Measurements from ENCODE around the gene CAT. TPM values are rescaled to one million over a fixed set of nuclear protein-coding genes. Genes with fewer than 3 reads are reported as not detected.

CAT gene
- total and polyA plus RNA-seq, 5 donors from 2014 or later, result 26.8 to 119 (median 90.6) TPM

- H3K27ac ChIP-seq (ENCODE audit: insufficient read depth, low read length, poor library complexity, severe bottlenecking), result peak overlapping the region; percentile 83
- peak overlapping the region; percentile 93 for H3K4me3 ChIP-seq (ENCODE audit: low read depth, low read length)
- H3K36me3 ChIP-seq (ENCODE audit: control insufficient read depth, insufficient read depth, low read length), result no peaks in the 10 kb centered on the region
- no peak for DNase-seq
- no peaks in the 10 kb centered on the region for H3K9me3 ChIP-seq (ENCODE audit: control insufficient read depth in 2 of 2, low read length in 2 of 2)
- no peaks in the 10 kb centered on the region for H3K27me3 ChIP-seq (ENCODE audit: control insufficient read depth, insufficient read depth, low read length)
- peaks cover 29 to 55% (median 42%) of the 10 kb centered on the region in 4 donors for H3K4me1 Mint-ChIP-seq
- H3K4me1 ChIP-seq (ENCODE audit: control insufficient read depth, insufficient read depth, low read length, poor library complexity, severe bottlenecking), result peaks cover 25% of the 10 kb centered on the region
- peaks cover 0 to 2% (median 0%) of the 10 kb centered on the region in 7 donors for H3K9me3 Mint-ChIP-seq
- no peak for ATAC-seq (ENCODE audit: low read depth in 2 of 2)
- H3K27ac Mint-ChIP-seq, result peak overlapping the region; percentile 93 to 98 (median 96)
- H3K27me3 Mint-ChIP-seq, result no peaks in the 10 kb centered on the region
- peak overlapping the region; percentile 93 to 99 (median 97) for H3K4me3 Mint-ChIP-seq
- no peaks in the 10 kb centered on the region for H3K36me3 Mint-ChIP-seq
Observed at GRCh38 chr11:34439610-34440198, 970 bp downstream of the CAT start.

- Histone ChIP-seq H3K4me1 (ENCODE audit: control insufficient read depth, insufficient read depth, low read length, poor library complexity, severe bottlenecking) (peaks cover 25% of the 10 kb centered on the region), H3K9me3 (ENCODE audit: control insufficient read depth in 2 of 2, low read length in 2 of 2) (no peaks in the 10 kb centered on the region), H3K27ac (ENCODE audit: insufficient read depth, low read length, poor library complexity, severe bottlenecking) (no peak overlapping the region), H3K27me3 (ENCODE audit: control insufficient read depth, insufficient read depth, low read length) (no peaks in the 10 kb centered on the region), H3K36me3 (ENCODE audit: control insufficient read depth, insufficient read depth, low read length) (no peaks in the 10 kb centered on the region), H3K4me3 (ENCODE audit: low read depth, low read length) (no peak overlapping the region)
- H3K27ac Mint-ChIP-seq, result no peak overlapping the region
- peaks cover 0 to 2% (median 0%) of the 10 kb centered on the region in 7 donors for H3K9me3 Mint-ChIP-seq
- DNase-seq, result no peak
- H3K4me3 Mint-ChIP-seq, result no peak overlapping the region
- H3K27me3 Mint-ChIP-seq, result no peaks in the 10 kb centered on the region
- no peak for ATAC-seq (ENCODE audit: low read depth in 2 of 2)
- peaks cover 38 to 63% (median 52%) of the 10 kb centered on the region in 4 donors for H3K4me1 Mint-ChIP-seq
- H3K36me3 Mint-ChIP-seq, result no peaks in the 10 kb centered on the region
Observed at GRCh38 chr11:34441814-34442213, 3.1 kb downstream of the CAT start.

- no peak overlapping the region for H3K4me3 ChIP-seq (ENCODE audit: low read depth, low read length)
- no peak for DNase-seq
- H3K27me3 ChIP-seq (ENCODE audit: control insufficient read depth, insufficient read depth, low read length), result no peaks in the 10 kb centered on the region
- H3K27ac Mint-ChIP-seq, result no peak overlapping the region
- no peaks in the 10 kb centered on the region for H3K9me3 ChIP-seq (ENCODE audit: control insufficient read depth in 2 of 2, low read length in 2 of 2)
- H3K4me1 Mint-ChIP-seq, result peaks cover 38 to 74% (median 58%) of the 10 kb centered on the region in 4 donors
- ATAC-seq (ENCODE audit: low read depth in 2 of 2), result no peak
- no peak overlapping the region for H3K27ac ChIP-seq (ENCODE audit: insufficient read depth, low read length, poor library complexity, severe bottlenecking)
- peaks cover 0 to 2% (median 0%) of the 10 kb centered on the region in 7 donors for H3K9me3 Mint-ChIP-seq
- H3K27me3 Mint-ChIP-seq, result no peaks in the 10 kb centered on the region
- peaks cover 21% of the 10 kb centered on the region for H3K4me1 ChIP-seq (ENCODE audit: control insufficient read depth, insufficient read depth, low read length, poor library complexity, severe bottlenecking)
- H3K4me3 Mint-ChIP-seq, result peak overlapping the region in 1 of 4 donors; percentile 19
- no peaks in the 10 kb centered on the region for H3K36me3 Mint-ChIP-seq
- no peaks in the 10 kb centered on the region for H3K36me3 ChIP-seq (ENCODE audit: control insufficient read depth, insufficient read depth, low read length)
Observed at GRCh38 chr11:34443136-34443535, 4.4 kb downstream of the CAT start.

- Mint-ChIP-seq H3K4me3 (peak overlapping the region in 2 of 4 donors; percentile 11 to 56), H3K9me3 (no peaks in the 10 kb centered on the region), H3K27me3 (no peaks in the 10 kb centered on the region), H3K4me1 (peaks cover 29 to 75% (median 62%) of the 10 kb centered on the region in 4 donors), H3K27ac (no peak overlapping the region), H3K36me3 (no peaks in the 10 kb centered on the region)
- Histone ChIP-seq H3K36me3 (ENCODE audit: control insufficient read depth, insufficient read depth, low read length) (no peaks in the 10 kb centered on the region), H3K9me3 (ENCODE audit: control insufficient read depth in 2 of 2, low read length in 2 of 2) (no peaks in the 10 kb centered on the region), H3K27ac (ENCODE audit: insufficient read depth, low read length, poor library complexity, severe bottlenecking) (no peak overlapping the region), H3K4me3 (ENCODE audit: low read depth, low read length) (no peak overlapping the region), H3K27me3 (ENCODE audit: control insufficient read depth, insufficient read depth, low read length) (no peaks in the 10 kb centered on the region), H3K4me1 (ENCODE audit: control insufficient read depth, insufficient read depth, low read length, poor library complexity, severe bottlenecking) (peaks cover 24% of the 10 kb centered on the region)
- DNase-seq (no peak), ATAC-seq (ENCODE audit: low read depth in 2 of 2) (no peak)
Observed at GRCh38 chr11:34444428-34444827, 5.7 kb downstream of the CAT start.

- Mint-ChIP-seq H3K36me3 (peaks cover 12% of the 10 kb centered on the region), H3K4me3 (peak overlapping the region in 2 of 4 donors; percentile 7 to 33), H3K27ac (peak overlapping the region in 1 of 3 donors; percentile 6), H3K4me1 (peaks cover 26 to 66% (median 53%) of the 10 kb centered on the region in 4 donors), H3K9me3 (no peaks in the 10 kb centered on the region), H3K27me3 (no peaks in the 10 kb centered on the region)
- DNase-seq (no peak), ATAC-seq (ENCODE audit: low read depth in 2 of 2) (no peak)
- Histone ChIP-seq H3K4me1 (ENCODE audit: control insufficient read depth, insufficient read depth, low read length, poor library complexity, severe bottlenecking) (peaks cover 16% of the 10 kb centered on the region), H3K27me3 (ENCODE audit: control insufficient read depth, insufficient read depth, low read length) (no peaks in the 10 kb centered on the region), H3K9me3 (ENCODE audit: control insufficient read depth in 2 of 2, low read length in 2 of 2) (no peaks in the 10 kb centered on the region), H3K36me3 (ENCODE audit: control insufficient read depth, insufficient read depth, low read length) (peaks cover 10% of the 10 kb centered on the region), H3K4me3 (ENCODE audit: low read depth, low read length) (no peak overlapping the region), H3K27ac (ENCODE audit: insufficient read depth, low read length, poor library complexity, severe bottlenecking) (no peak overlapping the region)
Observed at GRCh38 chr11:34445956-34446355, 7.2 kb downstream of the CAT start.

- peak overlapping the region in 2 of 4 donors; percentile 7 to 33 for H3K4me3 Mint-ChIP-seq
Observed at GRCh38 chr11:34446386-34446785, 7.7 kb downstream of the CAT start.

GRCh38 chr11:34447044-34447443, 8.3 kb downstream of the CAT start:
- H3K4me1 Mint-ChIP-seq, result peaks cover 26 to 60% (median 49%) of the 10 kb centered on the region in 4 donors
- peaks cover 16% of the 10 kb centered on the region for H3K36me3 Mint-ChIP-seq
- peak overlapping the region in 1 of 3 donors; percentile 26 for H3K27ac Mint-ChIP-seq

More at GRCh38 chr11:34446386-34446785, 7.7 kb downstream of the CAT start:
- H3K36me3 ChIP-seq (ENCODE audit: control insufficient read depth, insufficient read depth, low read length), result peaks cover 10% of the 10 kb centered on the region
- Mint-ChIP-seq H3K4me1 (peaks cover 26 to 62% (median 49%) of the 10 kb centered on the region in 4 donors), H3K27me3 (no peaks in the 10 kb centered on the region), H3K27ac (no peak overlapping the region), H3K36me3 (peaks cover 12% of the 10 kb centered on the region), H3K9me3 (no peaks in the 10 kb centered on the region)
- H3K27me3 ChIP-seq (ENCODE audit: control insufficient read depth, insufficient read depth, low read length), result no peaks in the 10 kb centered on the region
- ATAC-seq (ENCODE audit: low read depth in 2 of 2), result no peak
- H3K27ac ChIP-seq (ENCODE audit: insufficient read depth, low read length, poor library complexity, severe bottlenecking), result no peak overlapping the region
- H3K4me3 ChIP-seq (ENCODE audit: low read depth, low read length), result no peak overlapping the region
- peaks cover 16% of the 10 kb centered on the region for H3K4me1 ChIP-seq (ENCODE audit: control insufficient read depth, insufficient read depth, low read length, poor library complexity, severe bottlenecking)
- DNase-seq, result no peak
- no peaks in the 10 kb centered on the region for H3K9me3 ChIP-seq (ENCODE audit: control insufficient read depth in 2 of 2, low read length in 2 of 2)

More at GRCh38 chr11:34447044-34447443, 8.3 kb downstream of the CAT start:
- DNase-seq (no peak), ATAC-seq (ENCODE audit: low read depth in 2 of 2) (no peak)
- Histone ChIP-seq H3K4me3 (ENCODE audit: low read depth, low read length) (no peak overlapping the region), H3K9me3 (ENCODE audit: control insufficient read depth in 2 of 2, low read length in 2 of 2) (no peaks in the 10 kb centered on the region), H3K36me3 (ENCODE audit: control insufficient read depth, insufficient read depth, low read length) (peaks cover 16% of the 10 kb centered on the region), H3K27me3 (ENCODE audit: control insufficient read depth, insufficient read depth, low read length) (no peaks in the 10 kb centered on the region), H3K27ac (ENCODE audit: insufficient read depth, low read length, poor library complexity, severe bottlenecking) (no peak overlapping the region), H3K4me1 (ENCODE audit: control insufficient read depth, insufficient read depth, low read length, poor library complexity, severe bottlenecking) (peaks cover 16% of the 10 kb centered on the region)
- Mint-ChIP-seq H3K27me3 (no peaks in the 10 kb centered on the region), H3K9me3 (no peaks in the 10 kb centered on the region), H3K4me3 (peak overlapping the region in 1 of 4 donors; percentile 5)
